ENCODE data around the gene PTCSC3. TPM values are rescaled to one million over a fixed set of nuclear protein-coding genes. Genes with fewer than 3 reads are reported as not detected.

The PTCSC3 gene
- total and polyA plus RNA-seq, 9 of the 15 experiments (the other 6 are each of a cell fraction or from before 2014, with no cell fraction given), result not detected

DNA sequence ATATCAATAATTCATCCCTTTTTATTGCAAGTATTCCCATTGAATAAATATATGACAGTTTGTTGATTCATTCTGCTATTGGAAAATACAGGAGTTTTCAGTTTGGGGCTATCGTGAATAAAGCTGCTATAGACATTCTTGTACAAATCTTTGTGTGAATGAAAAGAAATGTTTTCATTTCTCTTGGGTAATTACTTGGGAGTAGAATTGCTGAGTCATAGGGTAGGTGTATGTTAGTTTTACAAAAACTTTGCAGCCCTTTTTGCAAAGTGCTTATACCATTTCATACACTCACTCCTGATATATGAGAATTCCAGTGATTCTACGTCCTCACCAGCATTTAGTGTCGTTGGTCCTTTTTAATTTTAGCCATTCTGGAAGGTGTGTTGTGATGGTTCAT lies 6.9 kb upstream of the PTCSC3 start (continued):
- TF ChIP-seq MAFG (tag; conservative IDR thresholded peaks at IDR 0.05) (peak; percentile 64; the same call in 1 of the 2 replicates), SMARCA4 (IDR thresholded peaks at IDR 0.05) (no peak), ZNF707 (CRISPR knock-in tag; conservative IDR thresholded peaks at IDR 0.05) (no peak), FOXA1 (IDR thresholded peaks at IDR 0.05; ENCODE audit: borderline replicate concordance) (no peak), TSC22D4 (tag; IDR thresholded peaks at IDR 0.05) (no peak)
- TF ChIP-seq, protein P1, sequence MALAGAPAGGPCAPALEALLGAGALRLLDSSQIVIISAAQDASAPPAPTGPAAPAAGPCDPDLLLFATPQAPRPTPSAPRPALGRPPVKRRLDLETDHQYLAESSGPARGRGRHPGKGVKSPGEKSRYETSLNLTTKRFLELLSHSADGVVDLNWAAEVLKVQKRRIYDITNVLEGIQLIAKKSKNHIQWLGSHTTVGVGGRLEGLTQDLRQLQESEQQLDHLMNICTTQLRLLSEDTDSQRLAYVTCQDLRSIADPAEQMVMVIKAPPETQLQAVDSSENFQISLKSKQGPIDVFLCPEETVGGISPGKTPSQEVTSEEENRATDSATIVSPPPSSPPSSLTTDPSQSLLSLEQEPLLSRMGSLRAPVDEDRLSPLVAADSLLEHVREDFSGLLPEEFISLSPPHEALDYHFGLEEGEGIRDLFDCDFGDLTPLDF (CRISPR knock-in tag; IDR thresholded peaks at IDR 0.05), result no peak
- TF ChIP-seq, protein P2, sequence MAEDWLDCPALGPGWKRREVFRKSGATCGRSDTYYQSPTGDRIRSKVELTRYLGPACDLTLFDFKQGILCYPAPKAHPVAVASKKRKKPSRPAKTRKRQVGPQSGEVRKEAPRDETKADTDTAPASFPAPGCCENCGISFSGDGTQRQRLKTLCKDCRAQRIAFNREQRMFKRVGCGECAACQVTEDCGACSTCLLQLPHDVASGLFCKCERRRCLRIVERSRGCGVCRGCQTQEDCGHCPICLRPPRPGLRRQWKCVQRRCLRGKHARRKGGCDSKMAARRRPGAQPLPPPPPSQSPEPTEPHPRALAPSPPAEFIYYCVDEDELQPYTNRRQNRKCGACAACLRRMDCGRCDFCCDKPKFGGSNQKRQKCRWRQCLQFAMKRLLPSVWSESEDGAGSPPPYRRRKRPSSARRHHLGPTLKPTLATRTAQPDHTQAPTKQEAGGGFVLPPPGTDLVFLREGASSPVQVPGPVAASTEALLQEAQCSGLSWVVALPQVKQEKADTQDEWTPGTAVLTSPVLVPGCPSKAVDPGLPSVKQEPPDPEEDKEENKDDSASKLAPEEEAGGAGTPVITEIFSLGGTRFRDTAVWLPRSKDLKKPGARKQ (CRISPR knock-in tag; IDR thresholded peaks at IDR 0.05), result no peak

DNA sequence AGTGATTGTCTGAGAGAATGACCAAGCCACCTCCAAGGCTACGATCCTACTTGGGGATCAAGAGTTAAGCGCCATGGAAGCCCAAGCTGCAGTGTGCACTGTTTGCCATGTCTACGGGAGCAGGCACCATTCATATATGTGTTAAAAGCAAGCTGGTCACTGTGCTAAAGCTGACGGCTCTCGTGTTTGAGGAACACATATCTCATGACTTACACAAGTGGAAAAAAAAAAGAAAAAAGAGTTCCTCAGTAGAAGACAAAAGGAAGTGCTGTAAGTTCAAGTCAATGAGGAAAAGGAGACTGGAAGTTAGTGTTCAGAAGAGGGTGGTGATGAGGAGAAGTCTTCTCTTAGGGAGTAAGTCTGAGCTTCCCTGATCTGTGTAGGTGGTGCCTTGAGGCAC lies 4.9 kb upstream of the PTCSC3 start:
- Histone ChIP-seq H3K79me2 (ENCODE audit: control insufficient read depth, insufficient read depth, low read length) (no peaks in the 10 kb centered on the region), H3K27me3 (ENCODE audit: control insufficient read depth in 2 of 2, insufficient read depth in 2 of 2, low read length in 2 of 2) (peaks cover 0 to 4% of the 10 kb centered on the region in 2 experiments; a peak in 1 of 5 replicates), H3K36me3 (ENCODE audit: control insufficient read depth, insufficient read depth, low read length) (no peaks in the 10 kb centered on the region), H4K20me1 (replicated peaks; ENCODE audit: control insufficient read depth, insufficient read depth, low read length) (no peaks in the 10 kb centered on the region), H2AFZ (ENCODE audit: low read depth, low read length) (no peak overlapping the region), H3K9ac (ENCODE audit: insufficient read depth in 1 of 2, low read depth in 2 of 2, low read length in 2 of 2) (no peak overlapping the region), H3K9me1 (ENCODE audit: control insufficient read depth, insufficient read depth, low read length) (no peaks in the 10 kb centered on the region), H3K4me3 (no peak overlapping the region), H3K27ac (ENCODE audit: extremely low read depth, low read depth, low read length) (no peak overlapping the region), H3K4me2 (ENCODE audit: insufficient read depth, low read length) (no peak overlapping the region), H3K9me3 (replicated peaks; ENCODE audit: control insufficient read depth, insufficient read depth, low read depth, low read length) (no peaks in the 10 kb centered on the region), H3K4me1 (replicated peaks in 1 of 2; ENCODE audit: control insufficient read depth in 2 of 2, insufficient read depth in 2 of 2, low read length in 2 of 2) (no peaks in the 10 kb centered on the region)
- ChIA-PET CTCF (ENCODE audit: low intra/inter-chr PET ratio) (no interaction called here), POLR2A (no interaction called here)
- ATAC-seq, result no peak
- DNase-seq (ENCODE audit: extremely low read depth in 1 of 4, low spot score in 3 of 4), result no peak
- WGBS (ENCODE audit: insufficient coverage, low coverage, missing lambda C conversion rate), result 0% methylated on average over 5 of the region's 5 CpGs
- intact Hi-C loops (cut with micrococcal nuclease) (no loop called here), in situ Hi-C loops (cut with MboI) (no loop called here)
- FAIRE-seq, result no peak
- BruUV-seq (replicated peaks), result no TSS peak
- TF ChIP-seq ZNF224 (CRISPR knock-in tag; IDR thresholded peaks at IDR 0.05) (no peak), SMAD1 (IDR thresholded peaks at IDR 0.05; ENCODE audit: low read depth, low read length, partially characterized antibody) (no peak), RAD21 (CRISPR knock-in tag; conservative IDR thresholded peaks at IDR 0.05 in 1 of 2, IDR thresholded peaks at IDR 0.05 in 1 of 2) (no peak), MYC (IDR thresholded peaks at IDR 0.05; ENCODE audit: low read depth, low read length) (no peak), MYC (CRISPR knock-in tag; IDR thresholded peaks at IDR 0.05; ENCODE audit: borderline replicate concordance, low read depth) (no peak), TSC22D4 (tag; IDR thresholded peaks at IDR 0.05) (no peak), SOX6 (IDR thresholded peaks at IDR 0.05) (no peak), FOXK2 (conservative IDR thresholded peaks at IDR 0.05 in 1 of 2, IDR thresholded peaks at IDR 0.05 in 1 of 2; ENCODE audit: low read depth in 2 of 2) (no peak)
- TF ChIP-seq, protein P3, sequence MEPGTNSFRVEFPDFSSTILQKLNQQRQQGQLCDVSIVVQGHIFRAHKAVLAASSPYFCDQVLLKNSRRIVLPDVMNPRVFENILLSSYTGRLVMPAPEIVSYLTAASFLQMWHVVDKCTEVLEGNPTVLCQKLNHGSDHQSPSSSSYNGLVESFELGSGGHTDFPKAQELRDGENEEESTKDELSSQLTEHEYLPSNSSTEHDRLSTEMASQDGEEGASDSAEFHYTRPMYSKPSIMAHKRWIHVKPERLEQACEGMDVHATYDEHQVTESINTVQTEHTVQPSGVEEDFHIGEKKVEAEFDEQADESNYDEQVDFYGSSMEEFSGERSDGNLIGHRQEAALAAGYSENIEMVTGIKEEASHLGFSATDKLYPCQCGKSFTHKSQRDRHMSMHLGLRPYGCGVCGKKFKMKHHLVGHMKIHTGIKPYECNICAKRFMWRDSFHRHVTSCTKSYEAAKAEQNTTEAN (CRISPR knock-in tag; IDR thresholded peaks at IDR 0.05), result no peak
- TF ChIP-seq, protein P4, sequence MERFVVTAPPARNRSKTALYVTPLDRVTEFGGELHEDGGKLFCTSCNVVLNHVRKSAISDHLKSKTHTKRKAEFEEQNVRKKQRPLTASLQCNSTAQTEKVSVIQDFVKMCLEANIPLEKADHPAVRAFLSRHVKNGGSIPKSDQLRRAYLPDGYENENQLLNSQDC (CRISPR knock-in tag; IDR thresholded peaks at IDR 0.05), result no peak
- TF ChIP-seq, protein P2 (CRISPR knock-in tag; IDR thresholded peaks at IDR 0.05), result no peak

Measured in K562 (cell line).